HG03097 (cell line): ENCODE results near the gene BORCS5.

Experiments
- ATAC-seq: cut with Tn5 transposase; IDR thresholded peaks from one replicate; pipeline ENCODE4 v1.9.1; 2021; ENCODE audit not compliant: unreplicated experiment, low FRiP score

The BORCS5 gene

GRCh38 chr12:12506496-12506890 lies 149.6 kb downstream of the BORCS5 start:
- no peak for ATAC-seq

GRCh38 chr12:12507121-12507520 lies 150.2 kb downstream of the BORCS5 start:
- no peak for ATAC-seq

GRCh38 chr12:12508612-12509011 lies 151.7 kb downstream of the BORCS5 start:
- no peak for ATAC-seq

GRCh38 chr12:12510141-12510540 lies 153.3 kb downstream of the BORCS5 start:
- ATAC-seq = no peak

GRCh38 chr12:12510551-12510950 lies 153.7 kb downstream of the BORCS5 start:
- no peak for ATAC-seq

- no peak for ATAC-seq
Measured at GRCh38 chr12:12511021-12511783, 154.3 kb downstream of the BORCS5 start.

GRCh38 chr12:12511895-12512711 lies 155.2 kb downstream of the BORCS5 start:
- ATAC-seq = no peak

- ATAC-seq = no peak
Measured at GRCh38 chr12:12513416-12514006, 156.6 kb downstream of the BORCS5 start.

GRCh38 chr12:12518464-12518845 lies 161.6 kb downstream of the BORCS5 start:
- ATAC-seq = no peak

GRCh38 chr12:12518919-12519318 lies 162.0 kb downstream of the BORCS5 start:
- no peak for ATAC-seq
